CD14-positive monocyte (primary cell): Measurements from ENCODE around the gene MYBPC2. TPM values are rescaled to one million over a fixed set of nuclear protein-coding genes. Genes with fewer than 3 reads are reported as not detected.

Experiments
- DNase-seq, 3 donors: peaks; one replicate each; pipeline ENCODE4 v3.0.0-alpha.2; 2011 to 2022
- H2AFZ ChIP-seq: 2 replicates; pipeline ENCODE4 v1.6.0; 2012; ENCODE audit warnings: mild to moderate bottlenecking, low read depth, low read length, inconsistent platforms; ENCODE audit not compliant: insufficient read depth, poor library complexity, severe bottlenecking
- H3K27ac ChIP-seq, 2 donors: 1 replicate in 1 of 2; 2 replicates in 1 of 2; pipeline ENCODE4 v1.5.1; 2012 to 2013; ENCODE audit warnings: low read length in 2 of 2, control low read depth in 1 of 2, inconsistent platforms in 1 of 2, low read depth in 1 of 2, mild to moderate bottlenecking in 1 of 2
- H3K27me3 ChIP-seq, 2 donors: one replicate each; pipeline versions ENCODE4 v1.6.0 to v1.6.1; 2011 to 2013; ENCODE audit warnings: low read length in 2 of 2; ENCODE audit not compliant: control insufficient read depth in 2 of 2, insufficient read depth in 2 of 2
- H3K36me3 ChIP-seq, 2 donors: replicated peaks in 1 of 2; 1 replicate in 1 of 2; 2 replicates in 1 of 2; pipeline versions ENCODE4 v1.5.1 to v1.6.1; 2012 to 2013; ENCODE audit warnings: low read length in 2 of 2, control low read depth in 1 of 2, inconsistent platforms in 1 of 2, mild to moderate bottlenecking in 1 of 2; ENCODE audit not compliant: insufficient read depth in 2 of 2, control insufficient read depth in 1 of 2
- H3K4me1 ChIP-seq, 2 donors: 1 replicate in 1 of 2; 2 replicates in 1 of 2; pipeline versions ENCODE4 v1.5.1 to v1.6.1; 2012 to 2013; ENCODE audit warnings: low read length in 2 of 2, control low read depth in 1 of 2, inconsistent platforms in 1 of 2, mild to moderate bottlenecking in 1 of 2, moderate library complexity in 1 of 2; ENCODE audit not compliant: insufficient read depth in 2 of 2, control insufficient read depth in 1 of 2
- H3K4me2 ChIP-seq: replicated peaks from 2 replicates; pipeline ENCODE3; 2012; ENCODE audit warnings: low read length, moderate library complexity, mild to moderate bottlenecking; ENCODE audit not compliant: poor library complexity, severe bottlenecking; ENCODE audit errors: extremely low read depth
- H3K4me3 ChIP-seq, 3 experiments: fragments of 200-600 bp in 1 of 3; sonication (generic) in 1 of 3; replicated peaks in 1 of 3; 1 replicate in 2 of 3; 2 replicates in 1 of 3; pipeline ENCODE4 v1.5.1; 2011 to 2013; ENCODE audit warnings: low read length in 3 of 3, mild to moderate bottlenecking in 3 of 3, control low read depth in 2 of 3, low read depth in 2 of 3, inconsistent platforms in 1 of 3, moderate library complexity in 1 of 3
- H3K79me2 ChIP-seq: 2 replicates; pipeline ENCODE4 v1.6.0; 2012; ENCODE audit warnings: mild to moderate bottlenecking, control low read depth, inconsistent platforms, low read length, moderate library complexity; ENCODE audit not compliant: insufficient read depth
- H3K9ac ChIP-seq: 2 replicates; pipeline ENCODE4 v1.6.0; 2017; ENCODE audit warnings: low read length, mild to moderate bottlenecking; ENCODE audit not compliant: insufficient read depth, poor library complexity, severe bottlenecking
- H3K9me3 ChIP-seq, 2 donors: replicated peaks in 1 of 2; 1 replicate in 1 of 2; 2 replicates in 1 of 2; pipeline versions ENCODE4 v1.5.1 to v1.6.1; 2012 to 2013; ENCODE audit warnings: low read length in 2 of 2, control low read depth in 1 of 2; ENCODE audit not compliant: control insufficient read depth in 1 of 2, insufficient read depth in 1 of 2
- H4K20me1 ChIP-seq: 2 replicates; pipeline ENCODE4 v1.6.0; 2012; ENCODE audit warnings: mild to moderate bottlenecking, low read length, control low read depth, moderate library complexity; ENCODE audit not compliant: insufficient read depth
- H3K27ac Mint-ChIP-seq, 7 donors: one replicate each; pipeline ENCODE4 v1.8.0; 2020; ENCODE audit warnings: mild to moderate bottlenecking in 7 of 7, mixed read lengths in 7 of 7, moderate library complexity in 6 of 7, inconsistent platforms in 2 of 7
- H3K27me3 Mint-ChIP-seq, 3 donors: one replicate each; pipeline ENCODE4 v1.8.0; 2021 to 2022; ENCODE audit warnings: low read depth in 3 of 3, mild to moderate bottlenecking in 3 of 3, mixed read lengths in 3 of 3, moderate library complexity in 3 of 3, inconsistent platforms in 1 of 3
- H3K36me3 Mint-ChIP-seq, 2 donors: one replicate each; pipeline ENCODE4 v1.8.0; 2020; ENCODE audit warnings: mixed read lengths in 2 of 2, inconsistent platforms in 1 of 2, mild to moderate bottlenecking in 1 of 2
- H3K4me1 Mint-ChIP-seq: one replicate; pipeline ENCODE4 v1.8.0; 2020; ENCODE audit warnings: mild to moderate bottlenecking, mixed read lengths
- H3K4me3 Mint-ChIP-seq, 2 donors: one replicate each; pipeline ENCODE4 v1.8.0; 2020; ENCODE audit warnings: mild to moderate bottlenecking in 2 of 2, mixed read lengths in 2 of 2, moderate library complexity in 1 of 2
- H3K9me3 Mint-ChIP-seq, 7 donors: one replicate each; pipeline ENCODE4 v1.8.0; 2020 to 2022; ENCODE audit warnings: mixed read lengths in 7 of 7, mild to moderate bottlenecking in 6 of 7, moderate library complexity in 6 of 7, inconsistent platforms in 2 of 7
- WGBS: methylation state at CpG from one replicate; pipeline ENCODE4 v1.1.5; 2013; ENCODE audit warnings: missing lambda C conversion rate; ENCODE audit not compliant: insufficient coverage; 5-methylcytosine and 5-hydroxymethylcytosine counted together
- intact Hi-C, 2 donors: fragments of 100-400 bp; cut with micrococcal nuclease; formaldehyde crosslinking; loops; one replicate each; pipeline versions ENCODE4 v1.15.0 to v1.15.1; 2023
- polyA plus RNA-seq, 3 donors: library from polyadenylated mRNA; depleted of rRNA in 1 of 3; unstranded in 2 of 3; stranded (reverse) in 1 of 3; fragments of 300-500 nt in 2 of 3; fragments of >200 nt in 1 of 3; fragmentation: Illumina TruSeq in 2 of 3; gene quantifications; 1 replicate in 2 of 3; 2 replicates in 1 of 3; pipeline ENCODE4 v1.2.3, GENCODE V29; 2012 to 2021
- TF ChIP-seq, protein P1 (sequence below): fragments of 200-600 bp; IDR thresholded peaks from one replicate; pipeline ENCODE4 v1.8.0; 2022; ENCODE audit warnings: antibody characterized with exemption, mild to moderate bottlenecking

The MYBPC2 gene
- polyA plus RNA-seq, 3 donors: not detected

DNA sequence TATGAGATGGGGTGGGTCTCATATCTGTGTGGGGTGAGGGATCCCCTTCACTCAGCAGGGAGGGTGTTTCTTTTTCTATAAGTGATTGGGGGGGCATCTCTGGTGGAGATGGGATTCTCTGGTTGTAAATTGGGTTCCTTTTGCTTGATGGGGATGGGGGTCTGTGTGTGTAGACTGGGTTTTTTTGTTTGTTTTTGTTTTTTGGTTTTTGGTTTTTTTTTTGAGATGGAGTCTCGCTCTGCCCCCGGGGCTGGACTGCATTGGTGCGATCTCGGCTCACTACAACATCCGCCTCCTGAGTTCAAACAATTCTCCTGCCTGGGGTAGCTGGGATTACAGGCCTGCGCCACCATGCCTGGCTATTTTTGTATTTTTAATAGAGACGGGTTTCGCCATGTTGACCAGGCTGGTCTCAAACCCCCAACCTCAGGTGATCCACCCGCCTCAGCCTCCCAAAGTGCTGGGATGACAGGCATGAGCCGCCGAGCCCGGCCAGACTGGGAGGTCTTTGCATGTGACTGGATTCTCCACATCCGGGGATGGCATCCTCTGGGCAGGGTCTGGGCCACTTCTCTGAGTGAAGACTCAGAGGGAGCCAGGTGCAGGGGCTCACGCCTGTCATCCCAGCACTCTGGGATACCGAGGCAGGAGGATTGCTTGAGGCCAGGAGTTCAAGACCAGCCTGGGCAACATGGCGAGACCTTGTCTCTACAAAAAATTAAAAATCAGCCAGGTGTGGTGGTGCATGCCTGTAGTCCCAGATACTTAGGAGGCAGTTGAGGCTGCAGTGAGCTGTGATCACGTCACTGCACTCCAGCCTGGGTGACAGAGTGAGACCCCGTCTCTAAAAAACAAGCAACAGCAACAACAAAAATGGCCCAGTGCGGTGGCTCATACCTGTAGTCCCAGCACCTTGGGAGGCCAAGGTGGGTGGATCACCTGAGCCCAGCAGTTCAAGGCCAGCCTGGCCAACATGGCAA, 799 bp downstream of the MYBPC2 start:
- 89% methylated on average over 15 of the region's 19 CpGs for WGBS
- H3K36me3 Mint-ChIP-seq: no peaks in the 10 kb centered on the region
- Histone ChIP-seq H3K27ac (no peak overlapping the region), H2AFZ (no peak overlapping the region), H3K36me3 (no peaks in the 10 kb centered on the region), H3K4me3 (no peak overlapping the region), H4K20me1 (no peaks in the 10 kb centered on the region), H3K79me2 (no peaks in the 10 kb centered on the region), H3K9me3 (no peaks in the 10 kb centered on the region), H3K27me3 (peaks cover 0 to 10% of the 10 kb centered on the region in 2 donors), H3K4me2 (no peak overlapping the region), H3K9ac (no peak overlapping the region), H3K4me1 (peaks cover 18 to 26% of the 10 kb centered on the region in 2 donors)
- H3K27ac Mint-ChIP-seq: peak overlapping the region in 3 of 7 donors; percentile 3 to 14 (median 4)
- TF ChIP-seq, protein P1, sequence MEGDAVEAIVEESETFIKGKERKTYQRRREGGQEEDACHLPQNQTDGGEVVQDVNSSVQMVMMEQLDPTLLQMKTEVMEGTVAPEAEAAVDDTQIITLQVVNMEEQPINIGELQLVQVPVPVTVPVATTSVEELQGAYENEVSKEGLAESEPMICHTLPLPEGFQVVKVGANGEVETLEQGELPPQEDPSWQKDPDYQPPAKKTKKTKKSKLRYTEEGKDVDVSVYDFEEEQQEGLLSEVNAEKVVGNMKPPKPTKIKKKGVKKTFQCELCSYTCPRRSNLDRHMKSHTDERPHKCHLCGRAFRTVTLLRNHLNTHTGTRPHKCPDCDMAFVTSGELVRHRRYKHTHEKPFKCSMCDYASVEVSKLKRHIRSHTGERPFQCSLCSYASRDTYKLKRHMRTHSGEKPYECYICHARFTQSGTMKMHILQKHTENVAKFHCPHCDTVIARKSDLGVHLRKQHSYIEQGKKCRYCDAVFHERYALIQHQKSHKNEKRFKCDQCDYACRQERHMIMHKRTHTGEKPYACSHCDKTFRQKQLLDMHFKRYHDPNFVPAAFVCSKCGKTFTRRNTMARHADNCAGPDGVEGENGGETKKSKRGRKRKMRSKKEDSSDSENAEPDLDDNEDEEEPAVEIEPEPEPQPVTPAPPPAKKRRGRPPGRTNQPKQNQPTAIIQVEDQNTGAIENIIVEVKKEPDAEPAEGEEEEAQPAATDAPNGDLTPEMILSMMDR: no peak
- no peaks in the 10 kb centered on the region for H3K9me3 Mint-ChIP-seq
- peak overlapping the region in 1 of 2 donors; percentile 84 for H3K4me3 Mint-ChIP-seq
- peaks cover 16 to 37% (median 32%) of the 10 kb centered on the region in 3 donors for H3K27me3 Mint-ChIP-seq
- H3K4me1 Mint-ChIP-seq: peaks cover 25% of the 10 kb centered on the region
- DNase-seq: no peak
- intact Hi-C loops: loop anchor here in 1 of 2 donors (5.0 kb wide), 1 partner anchor 46 kb away; no protein-coding TSS in a partner anchor

- Histone ChIP-seq H3K9ac (no peak overlapping the region), H3K4me1 (peaks cover 15 to 17% of the 10 kb centered on the region in 2 donors), H3K4me3 (no peak overlapping the region), H3K27ac (no peak overlapping the region), H3K79me2 (no peaks in the 10 kb centered on the region), H3K36me3 (no peaks in the 10 kb centered on the region), H3K27me3 (peaks cover 0 to 10% of the 10 kb centered on the region in 2 donors), H3K9me3 (no peaks in the 10 kb centered on the region), H3K4me2 (no peak overlapping the region), H4K20me1 (no peaks in the 10 kb centered on the region), H2AFZ (no peak overlapping the region)
- intact Hi-C loops: loop anchor here in 1 of 2 donors (5.0 kb wide), 1 partner anchor 47 kb away; no protein-coding TSS in a partner anchor
- Mint-ChIP-seq H3K4me1 (peaks cover 18% of the 10 kb centered on the region), H3K9me3 (no peaks in the 10 kb centered on the region), H3K4me3 (peak overlapping the region in 1 of 2 donors; percentile 39), H3K36me3 (no peaks in the 10 kb centered on the region), H3K27me3 (peaks cover 16 to 41% (median 33%) of the 10 kb centered on the region in 3 donors), H3K27ac (peak overlapping the region in 1 of 7 donors; percentile 18)
- DNase-seq: no peak
- TF ChIP-seq, protein P1: no peak
- 58% methylated on average over 11 of the region's 12 CpGs for WGBS
Measured at GRCh38 chr19:50434525-50434924, 1.8 kb downstream of the MYBPC2 start.
